GM12878 (cell line): ENCODE data around the gene ORM2. TPM values are rescaled to one million over a fixed set of nuclear protein-coding genes. Genes with fewer than 3 reads are reported as not detected.
A peak's percentile ranks its signal among the peaks of the same experiment; 100 is the strongest.

Experiments used
- ASH2L ChIP-seq: fragments of 300-600, 200-600 bp; sonication (generic); IDR thresholded peaks from 2 replicates; pipeline ENCODE4 v1.6.1; 2017; ENCODE audit warnings: low read depth, mild to moderate bottlenecking, borderline replicate concordance
- BRCA1 ChIP-seq: IDR thresholded peaks from 2 replicates; pipeline ENCODE4 v1.6.1; 2011; ENCODE audit warnings: low read depth, low read length, improper control_type of control experiment
- CBX5 ChIP-seq: sonication (generic); IDR thresholded peaks from 2 replicates; pipeline ENCODE4 v1.6.1; 2016; ENCODE audit warnings: low read depth, moderate library complexity, mild to moderate bottlenecking, inconsistent platforms
- CHD1 ChIP-seq: IDR thresholded peaks from 2 replicates; pipeline ENCODE4 v1.6.1; 2012; ENCODE audit warnings: low read depth, low read length, improper control_type of control experiment
- CHD4 ChIP-seq: fragments of 200-600 bp; sonication (generic); IDR thresholded peaks from 2 replicates; pipeline ENCODE4 v1.6.1; 2016; ENCODE audit warnings: mild to moderate bottlenecking
- EZH2 ChIP-seq: IDR thresholded peaks from 2 replicates; pipeline ENCODE4 v1.6.1; 2012; ENCODE audit warnings: low read depth, mild to moderate bottlenecking, control low read depth, inconsistent platforms, low read length, borderline replicate concordance; ENCODE audit not compliant: control insufficient read depth
- HCFC1 ChIP-seq: fragments of 150-350 bp; IDR thresholded peaks from 2 replicates; pipeline ENCODE4 v1.6.1; 2014; ENCODE audit warnings: low read length
- JUND ChIP-seq: IDR thresholded peaks from 2 replicates; pipeline ENCODE4 v1.6.1; 2012; ENCODE audit warnings: low read depth, mild to moderate bottlenecking, low read length, improper control_type of control experiment, moderate library complexity
- MEF2A ChIP-seq: IDR thresholded peaks from 2 replicates; pipeline ENCODE4 v1.6.1; 2011; ENCODE audit warnings: low read depth, mild to moderate bottlenecking, low read length, moderate library complexity; ENCODE audit not compliant: insufficient read depth
- MEF2B ChIP-seq: fragments of 450-650 bp; IDR thresholded peaks from 2 replicates; pipeline ENCODE4 v1.6.1; 2018; ENCODE audit warnings: mild to moderate bottlenecking, moderate library complexity; ENCODE audit not compliant: partially characterized antibody, poor library complexity, severe bottlenecking
- NFIC ChIP-seq: IDR thresholded peaks from 2 replicates; pipeline ENCODE4 v1.6.1; 2012; ENCODE audit warnings: low read depth, mild to moderate bottlenecking, inconsistent platforms, low read length, moderate library complexity
- PAX5 ChIP-seq: IDR thresholded peaks from 2 replicates; pipeline ENCODE4 v1.6.1; 2011; ENCODE audit warnings: low read depth, low read length, borderline replicate concordance
- PML ChIP-seq: IDR thresholded peaks from 2 replicates; pipeline ENCODE4 v1.6.1; 2012; ENCODE audit warnings: low read length, inconsistent platforms
- POLR2A ChIP-seq: IDR thresholded peaks from 2 replicates; pipeline ENCODE4 v1.6.1; 2011; ENCODE audit warnings: low read depth, mild to moderate bottlenecking, low read length
- RAD51 ChIP-seq: fragments of 450-650 bp; IDR thresholded peaks from 2 replicates; pipeline ENCODE4 v1.6.1; 2016; ENCODE audit warnings: moderate library complexity, mild to moderate bottlenecking, inconsistent platforms
- RUNX3 ChIP-seq: IDR thresholded peaks from 2 replicates; pipeline ENCODE4 v1.6.1; 2012; ENCODE audit warnings: low read length, inconsistent platforms
- SMAD1 ChIP-seq: fragments of 450-650 bp; IDR thresholded peaks from 2 replicates; pipeline ENCODE4 v1.6.1; 2018; ENCODE audit warnings: mild to moderate bottlenecking, low read depth; ENCODE audit not compliant: partially characterized antibody
- SPI1 ChIP-seq: IDR thresholded peaks from 2 replicates; pipeline ENCODE4 v1.6.1; 2011; ENCODE audit warnings: low read depth, mild to moderate bottlenecking, low read length, moderate library complexity, borderline replicate concordance; ENCODE audit not compliant: insufficient read depth
- STAT1 ChIP-seq: fragments of 450-650 bp; conservative IDR thresholded peaks from 2 replicates; pipeline ENCODE4 v1.6.1; 2014; ENCODE audit warnings: antibody characterized with exemption, mild to moderate bottlenecking
- SUPT20H ChIP-seq: IDR thresholded peaks from 2 replicates; pipeline ENCODE4 v1.6.1; 2011; ENCODE audit warnings: low read depth, mild to moderate bottlenecking, low read length, moderate library complexity, borderline replicate concordance; ENCODE audit not compliant: control insufficient read depth
- TAF1 ChIP-seq: IDR thresholded peaks from 2 replicates; pipeline ENCODE4 v1.6.1; 2011; ENCODE audit warnings: mild to moderate bottlenecking, low read depth, low read length, borderline replicate concordance
- TCF12 ChIP-seq: IDR thresholded peaks from 2 replicates; pipeline ENCODE4 v1.6.1; 2011; ENCODE audit warnings: low read depth, mild to moderate bottlenecking, low read length
- YY1 ChIP-seq: IDR thresholded peaks from 2 replicates; pipeline ENCODE4 v1.6.1; 2011; ENCODE audit warnings: low read depth, mild to moderate bottlenecking, low read length
- ZNF207 ChIP-seq: fragments of 450-650 bp; IDR thresholded peaks from 2 replicates; pipeline ENCODE4 v1.6.1; 2014; ENCODE audit warnings: antibody characterized with exemption, mild to moderate bottlenecking, borderline replicate concordance
- ZSCAN29 ChIP-seq: fragments of 450-650 bp; IDR thresholded peaks from 2 replicates; pipeline ENCODE4 v1.6.1; 2017; ENCODE audit warnings: mild to moderate bottlenecking, moderate library complexity
- polyA plus RNA-seq, 11 experiments: library from polyadenylated mRNA; depleted of rRNA in 4 of 11; unstranded in 6 of 11; stranded (reverse) in 5 of 11; fragments of >200 nt; fragmentation: Nextera tagmentation in 4 of 11; fragmentation: Illumina TruSeq in 1 of 11; extraction: Ambion mirVana in 4 of 11; extraction: Trizol in 1 of 11; gene quantifications; 1 replicate in 1 of 11; 2 replicates in 10 of 11; pipeline versions ENCODE4 v1.2.1 to v1.2.3, GENCODE V29; 2011 to 2016; ENCODE audit warnings: inconsistent platforms in 2 of 11, missing spikeins in 2 of 11, low read depth in 1 of 11
- total RNA-seq, 4 experiments: library from RNA; depleted of rRNA in 3 of 4; stranded (reverse); fragments of >200 nt in 3 of 4; fragmentation: Illumina TruSeq in 1 of 4; extraction: Trizol in 1 of 4; gene quantifications; 2 replicates each; pipeline versions ENCODE4 v1.2.1 to v1.2.3, GENCODE V29; 2013 to 2021
- TF ChIP-seq, protein P1 (sequence below): fragments of 450-650 bp; IDR thresholded peaks from 2 replicates; pipeline ENCODE4 v1.6.1; 2017; ENCODE audit warnings: low read depth, mild to moderate bottlenecking, moderate library complexity
- TF ChIP-seq, protein P2 (sequence below): fragments of 450-650 bp; formaldehyde crosslinking; IDR thresholded peaks from 2 replicates; pipeline ENCODE4 v1.5.0; 2022; ENCODE audit warnings: mild to moderate bottlenecking, missing genetic modification characterization

Gene ORM2
- total and polyA plus RNA-seq, 10 of the 15 experiments (the other 5 are each of a cell fraction or from before 2014, with no cell fraction given) = 0.64 TPM; not detected in 9

DNA sequence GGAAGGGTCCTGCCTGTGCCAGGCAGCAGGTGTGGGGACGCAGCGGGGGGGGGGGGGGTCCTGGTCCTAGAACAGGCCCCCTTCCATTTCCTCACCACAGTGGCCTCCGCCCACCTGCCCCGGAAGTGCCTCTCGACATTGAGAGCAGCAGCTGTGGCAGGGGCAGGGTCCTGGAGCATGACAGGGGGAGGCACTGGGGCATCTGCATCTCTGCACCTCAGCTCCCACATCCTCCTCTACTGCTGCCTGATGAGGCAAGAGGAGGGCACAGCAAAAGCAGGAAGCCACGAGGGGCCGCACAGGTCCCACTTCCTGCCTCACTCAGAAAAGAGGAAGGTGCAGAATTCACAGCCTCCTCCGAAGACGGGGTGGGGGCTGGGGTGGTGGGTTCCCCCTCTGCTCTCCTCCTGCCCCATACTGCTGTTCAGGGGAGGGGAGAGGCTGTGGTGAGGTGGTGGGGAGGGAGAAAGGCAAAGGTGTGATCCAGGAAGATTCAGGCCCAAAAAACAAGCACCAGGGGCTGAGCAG, 43.3 kb downstream of the ORM2 start (continued):
- TF ChIP-seq SPI1 (peak; percentile 93), TCF12 (peak; percentile 96), EZH2 (no peak), MEF2B (peak; percentile 73), BRCA1 (no peak), NFIC (no peak), ZSCAN29 (no peak), TAF1 (peak; percentile 78; the same call in 1 of the 2 replicates), JUND (no peak), HCFC1 (no peak; the same call in 1 of the 2 replicates), STAT1 (no peak), RUNX3 (no peak), SMAD1 (no peak), RAD51 (peak; percentile 16; the same call in 1 of the 2 replicates), YY1 (peak; percentile 41), PAX5 (peak; percentile 95), CBX5 (no peak), CHD1 (no peak), SUPT20H (no peak), ASH2L (no peak), MEF2A (peak; percentile 73; the same call in 1 of the 2 replicates), CHD4 (no peak), PML (no peak), ZNF207 (no peak), POLR2A (peak; percentile 83)
- TF ChIP-seq, protein P1, sequence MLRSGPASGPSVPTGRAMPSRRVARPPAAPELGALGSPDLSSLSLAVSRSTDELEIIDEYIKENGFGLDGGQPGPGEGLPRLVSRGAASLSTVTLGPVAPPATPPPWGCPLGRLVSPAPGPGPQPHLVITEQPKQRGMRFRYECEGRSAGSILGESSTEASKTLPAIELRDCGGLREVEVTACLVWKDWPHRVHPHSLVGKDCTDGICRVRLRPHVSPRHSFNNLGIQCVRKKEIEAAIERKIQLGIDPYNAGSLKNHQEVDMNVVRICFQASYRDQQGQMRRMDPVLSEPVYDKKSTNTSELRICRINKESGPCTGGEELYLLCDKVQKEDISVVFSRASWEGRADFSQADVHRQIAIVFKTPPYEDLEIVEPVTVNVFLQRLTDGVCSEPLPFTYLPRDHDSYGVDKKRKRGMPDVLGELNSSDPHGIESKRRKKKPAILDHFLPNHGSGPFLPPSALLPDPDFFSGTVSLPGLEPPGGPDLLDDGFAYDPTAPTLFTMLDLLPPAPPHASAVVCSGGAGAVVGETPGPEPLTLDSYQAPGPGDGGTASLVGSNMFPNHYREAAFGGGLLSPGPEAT = peak; percentile 73
- TF ChIP-seq, protein P2, sequence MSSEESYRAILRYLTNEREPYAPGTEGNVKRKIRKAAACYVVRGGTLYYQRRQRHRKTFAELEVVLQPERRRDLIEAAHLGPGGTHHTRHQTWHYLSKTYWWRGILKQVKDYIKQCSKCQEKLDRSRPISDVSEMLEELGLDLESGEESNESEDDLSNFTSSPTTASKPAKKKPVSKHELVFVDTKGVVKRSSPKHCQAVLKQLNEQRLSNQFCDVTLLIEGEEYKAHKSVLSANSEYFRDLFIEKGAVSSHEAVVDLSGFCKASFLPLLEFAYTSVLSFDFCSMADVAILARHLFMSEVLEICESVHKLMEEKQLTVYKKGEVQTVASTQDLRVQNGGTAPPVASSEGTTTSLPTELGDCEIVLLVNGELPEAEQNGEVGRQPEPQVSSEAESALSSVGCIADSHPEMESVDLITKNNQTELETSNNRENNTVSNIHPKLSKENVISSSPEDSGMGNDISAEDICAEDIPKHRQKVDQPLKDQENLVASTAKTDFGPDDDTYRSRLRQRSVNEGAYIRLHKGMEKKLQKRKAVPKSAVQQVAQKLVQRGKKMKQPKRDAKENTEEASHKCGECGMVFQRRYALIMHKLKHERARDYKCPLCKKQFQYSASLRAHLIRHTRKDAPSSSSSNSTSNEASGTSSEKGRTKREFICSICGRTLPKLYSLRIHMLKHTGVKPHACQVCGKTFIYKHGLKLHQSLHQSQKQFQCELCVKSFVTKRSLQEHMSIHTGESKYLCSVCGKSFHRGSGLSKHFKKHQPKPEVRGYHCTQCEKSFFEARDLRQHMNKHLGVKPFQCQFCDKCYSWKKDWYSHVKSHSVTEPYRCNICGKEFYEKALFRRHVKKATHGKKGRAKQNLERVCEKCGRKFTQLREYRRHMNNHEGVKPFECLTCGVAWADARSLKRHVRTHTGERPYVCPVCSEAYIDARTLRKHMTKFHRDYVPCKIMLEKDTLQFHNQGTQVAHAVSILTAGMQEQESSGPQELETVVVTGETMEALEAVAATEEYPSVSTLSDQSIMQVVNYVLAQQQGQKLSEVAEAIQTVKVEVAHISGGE (CRISPR knock-in tag) = 0 out of 2 replicates have a peak, but pooled peaks have one; percentile 38
